ENCODE data around the gene FAAP20.

DNA sequence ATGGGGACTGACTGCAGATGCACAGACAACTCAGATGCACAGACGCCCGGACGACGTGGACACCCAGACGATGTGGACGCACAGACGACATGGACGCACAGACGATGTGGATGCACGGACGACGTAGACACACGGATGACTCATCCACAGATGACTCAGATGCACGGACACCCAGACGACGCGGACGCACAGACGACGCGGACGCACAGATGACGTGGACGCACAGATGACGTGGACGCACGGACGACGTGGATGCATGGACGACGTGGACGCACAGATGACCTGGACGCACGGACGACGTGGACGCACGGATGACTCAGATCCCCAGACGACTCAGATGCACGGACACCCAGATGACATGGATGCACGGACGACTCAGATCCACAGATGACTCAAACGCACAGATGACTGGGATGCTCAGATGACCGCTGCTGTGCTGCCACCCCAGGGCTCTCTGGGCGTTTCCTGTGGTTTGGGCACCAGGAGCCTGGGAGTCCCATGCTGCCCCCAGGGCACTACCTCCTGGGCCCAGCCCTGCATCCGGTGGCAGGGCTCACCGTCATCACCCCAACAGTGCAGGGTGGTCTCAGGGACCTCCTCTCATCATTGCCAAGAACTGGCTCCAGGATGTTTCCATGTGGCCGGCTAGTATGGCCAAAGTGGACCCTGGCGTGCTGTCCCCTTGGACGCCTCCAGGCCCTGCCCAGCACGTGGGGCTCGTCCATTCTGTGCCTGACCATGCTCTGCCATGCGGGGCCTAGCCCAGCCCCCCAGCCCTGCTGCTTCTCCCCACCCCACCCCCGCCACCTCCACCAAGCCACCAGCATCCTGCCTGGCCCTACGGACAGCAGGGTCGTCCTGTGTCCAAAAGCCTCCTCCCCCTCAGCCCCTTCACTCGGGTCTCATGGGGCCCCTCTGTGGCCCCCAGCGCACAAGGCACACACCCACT is 14.0 kb downstream of the FAAP20 start:
- TF ChIP-seq FOXM1 (IDR thresholded peaks at IDR 0.05; ENCODE audit: low read depth) (no peak), FOXM1 (CRISPR knock-in tag; IDR thresholded peaks at IDR 0.05; ENCODE audit: low read depth) (0 out of 2 replicates have a peak, but pooled peaks have one; percentile 78), FOXK2 (conservative IDR thresholded peaks at IDR 0.05 in 1 of 2, IDR thresholded peaks at IDR 0.05 in 1 of 2; ENCODE audit: low read depth in 2 of 2) (peak; percentile 91 to 97), ZFP36 (IDR thresholded peaks at IDR 0.05; ENCODE audit: low read depth, low read length, partially characterized antibody) (peak; percentile 81), SRSF3 (IDR thresholded peaks at IDR 0.05; ENCODE audit: insufficient read depth, low read length) (no peak), PHB (CRISPR knock-in tag; IDR thresholded peaks at IDR 0.05) (no peak), SIN3A (IDR thresholded peaks at IDR 0.05; ENCODE audit: borderline replicate concordance in 2 of 2, control insufficient read depth in 1 of 2, low read depth in 2 of 2, low read length in 2 of 2) (0 out of 4 replicates have a peak, but pooled peaks of 1 of the 2 experiments have one; percentile 2)
- TF ChIP-seq, protein P1, sequence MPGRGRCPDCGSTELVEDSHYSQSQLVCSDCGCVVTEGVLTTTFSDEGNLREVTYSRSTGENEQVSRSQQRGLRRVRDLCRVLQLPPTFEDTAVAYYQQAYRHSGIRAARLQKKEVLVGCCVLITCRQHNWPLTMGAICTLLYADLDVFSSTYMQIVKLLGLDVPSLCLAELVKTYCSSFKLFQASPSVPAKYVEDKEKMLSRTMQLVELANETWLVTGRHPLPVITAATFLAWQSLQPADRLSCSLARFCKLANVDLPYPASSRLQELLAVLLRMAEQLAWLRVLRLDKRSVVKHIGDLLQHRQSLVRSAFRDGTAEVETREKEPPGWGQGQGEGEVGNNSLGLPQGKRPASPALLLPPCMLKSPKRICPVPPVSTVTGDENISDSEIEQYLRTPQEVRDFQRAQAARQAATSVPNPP (IDR thresholded peaks at IDR 0.05; ENCODE audit: borderline replicate concordance, insufficient read depth, insufficient read length) = no peak
- TF ChIP-seq, protein P2, sequence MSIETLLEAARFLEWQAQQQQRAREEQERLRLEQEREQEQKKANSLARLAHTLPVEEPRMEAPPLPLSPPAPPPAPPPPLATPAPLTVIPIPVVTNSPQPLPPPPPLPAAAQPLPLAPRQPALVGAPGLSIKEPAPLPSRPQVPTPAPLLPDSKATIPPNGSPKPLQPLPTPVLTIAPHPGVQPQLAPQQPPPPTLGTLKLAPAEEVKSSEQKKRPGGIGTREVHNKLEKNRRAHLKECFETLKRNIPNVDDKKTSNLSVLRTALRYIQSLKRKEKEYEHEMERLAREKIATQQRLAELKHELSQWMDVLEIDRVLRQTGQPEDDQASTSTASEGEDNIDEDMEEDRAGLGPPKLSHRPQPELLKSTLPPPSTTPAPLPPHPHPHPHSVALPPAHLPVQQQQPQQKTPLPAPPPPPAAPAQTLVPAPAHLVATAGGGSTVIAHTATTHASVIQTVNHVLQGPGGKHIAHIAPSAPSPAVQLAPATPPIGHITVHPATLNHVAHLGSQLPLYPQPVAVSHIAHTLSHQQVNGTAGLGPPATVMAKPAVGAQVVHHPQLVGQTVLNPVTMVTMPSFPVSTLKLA (conservative IDR thresholded peaks at IDR 0.05) = peak; percentile 80 to 93
